WTC11 (cell line): ENCODE data around the gene FAM32A.

ENCODE experiments used
- AFF4 ChIP-seq: sonication (generic); formaldehyde crosslinking; IDR thresholded peaks from 2 replicates; pipeline ENCODE4 v1.8.1; 2023; ENCODE audit warnings: mild to moderate bottlenecking, missing genetic modification reagents, borderline replicate concordance
- CDX4 ChIP-seq: fragments of 250-450 bp; sonication (Bioruptor Pico); IDR thresholded peaks from 2 replicates; pipeline ENCODE4 v1.9.0; 2021; ENCODE audit warnings: moderate library complexity, mild to moderate bottlenecking, inconsistent platforms, borderline replicate concordance
- KAT7 ChIP-seq: sonication (generic); formaldehyde crosslinking; IDR thresholded peaks from 2 replicates; pipeline ENCODE4 v1.8.1; 2023; ENCODE audit warnings: missing genetic modification reagents, mild to moderate bottlenecking, borderline replicate concordance
- SMAD3 ChIP-seq: sonication (generic); formaldehyde crosslinking; IDR thresholded peaks from 2 replicates; pipeline ENCODE4 v1.8.0; 2022; ENCODE audit warnings: missing genetic modification reagents, mild to moderate bottlenecking, borderline replicate concordance
- TCF7 ChIP-seq: sonication (generic); formaldehyde crosslinking; IDR thresholded peaks from 2 replicates; pipeline ENCODE4 v1.8.0; 2022; ENCODE audit warnings: mild to moderate bottlenecking, low read depth, missing genetic modification reagents, moderate library complexity
- TF ChIP-seq, protein P1 (sequence below): fragments of 200-600 bp; IDR thresholded peaks from 2 replicates; pipeline ENCODE4 v1.8.0; 2022; ENCODE audit warnings: antibody characterized with exemption

GRCh38 chr19:16228637-16229321, 43.6 kb downstream of the FAM32A start:
- TF ChIP-seq TCF7 (CRISPR knock-in tag) (no peak), SMAD3 (CRISPR knock-in tag) (no peak), AFF4 (CRISPR knock-in tag) (no peak), KAT7 (CRISPR knock-in tag) (no peak), CDX4 (no peak)
- TF ChIP-seq, protein P1, sequence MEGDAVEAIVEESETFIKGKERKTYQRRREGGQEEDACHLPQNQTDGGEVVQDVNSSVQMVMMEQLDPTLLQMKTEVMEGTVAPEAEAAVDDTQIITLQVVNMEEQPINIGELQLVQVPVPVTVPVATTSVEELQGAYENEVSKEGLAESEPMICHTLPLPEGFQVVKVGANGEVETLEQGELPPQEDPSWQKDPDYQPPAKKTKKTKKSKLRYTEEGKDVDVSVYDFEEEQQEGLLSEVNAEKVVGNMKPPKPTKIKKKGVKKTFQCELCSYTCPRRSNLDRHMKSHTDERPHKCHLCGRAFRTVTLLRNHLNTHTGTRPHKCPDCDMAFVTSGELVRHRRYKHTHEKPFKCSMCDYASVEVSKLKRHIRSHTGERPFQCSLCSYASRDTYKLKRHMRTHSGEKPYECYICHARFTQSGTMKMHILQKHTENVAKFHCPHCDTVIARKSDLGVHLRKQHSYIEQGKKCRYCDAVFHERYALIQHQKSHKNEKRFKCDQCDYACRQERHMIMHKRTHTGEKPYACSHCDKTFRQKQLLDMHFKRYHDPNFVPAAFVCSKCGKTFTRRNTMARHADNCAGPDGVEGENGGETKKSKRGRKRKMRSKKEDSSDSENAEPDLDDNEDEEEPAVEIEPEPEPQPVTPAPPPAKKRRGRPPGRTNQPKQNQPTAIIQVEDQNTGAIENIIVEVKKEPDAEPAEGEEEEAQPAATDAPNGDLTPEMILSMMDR = no peak
